22Rv1 (cell line): ENCODE measurements around the gene SLC12A1.

Experiments used
- CTCF ChIP-seq: fragments of 450-650 bp; IDR thresholded peaks from 2 replicates; pipeline ENCODE4 v1.5.1; 2017; ENCODE audit warnings: mild to moderate bottlenecking
- ZFX ChIP-seq: fragments of 450-650 bp; IDR thresholded peaks from 2 replicates; pipeline ENCODE4 v1.6.1; 2017; ENCODE audit warnings: antibody characterized with exemption, borderline replicate concordance

GRCh38 chr15:48289628-48290027 is 83.5 kb downstream of the SLC12A1 start:
- TF ChIP-seq CTCF (no peak), ZFX (no peak)
